NCI-H524 treated with DMSO at 0.1 percent for 48 hours (cell line): ENCODE results near the gene RUNDC3A.
A peak's percentile ranks its signal among the peaks of the same experiment; 100 is the strongest.
"Not testable (repeated sequence)": the region's sequence is repeated elsewhere in the genome, so short reads cannot be mapped to it uniquely, and the experiment has no call there.

Experiments
- DNase-seq: peaks from one replicate; lab custom pipeline; 2025; lab: John Stamatoyannopoulos, UW

The RUNDC3A gene

GRCh38 chr17:44318077-44318892 lies 9.9 kb downstream of the RUNDC3A start:
- no peak for DNase-seq

- no peak for DNase-seq
These were observed 11.7 kb downstream of the RUNDC3A start for GRCh38 chr17:44320066-44320465.

- DNase-seq = no peak
These were observed 13.1 kb downstream of the RUNDC3A start for GRCh38 chr17:44321246-44322120.

GRCh38 chr17:44322236-44322895 lies 14.0 kb downstream of the RUNDC3A start:
- no peak for DNase-seq

GRCh38 chr17:44323359-44324091 lies 15.1 kb downstream of the RUNDC3A start:
- DNase-seq = no peak

GRCh38 chr17:44324092-44324570 lies 15.7 kb downstream of the RUNDC3A start:
- no peak for DNase-seq

- peak; percentile 26 for DNase-seq
These were observed 16.3 kb downstream of the RUNDC3A start, which contains the start of gene SLC25A39 for GRCh38 chr17:44324571-44325275. Gene SLC25A39 (minus strand): TSS chr17:44324823. CDS start chr17:44323562, 1,261 bp downstream.

GRCh38 chr17:44326861-44327444 lies 18.6 kb downstream of the RUNDC3A start:
- DNase-seq = peak; percentile 85

GRCh38 chr17:44327715-44328449 lies 19.5 kb downstream of the RUNDC3A start:
- DNase-seq = no peak

- DNase-seq = not testable (repeated sequence)
These were observed 21.1 kb downstream of the RUNDC3A start for GRCh38 chr17:44329516-44329915.

- not testable (repeated sequence) for DNase-seq
These were observed 21.9 kb downstream of the RUNDC3A start for GRCh38 chr17:44330263-44330662.

GRCh38 chr17:44331249-44331760 lies 22.9 kb downstream of the RUNDC3A start:
- DNase-seq = peak; percentile 67

GRCh38 chr17:44333371-44333770 lies 25.0 kb downstream of the RUNDC3A start:
- DNase-seq = no peak

GRCh38 chr17:44334315-44334714 lies 25.9 kb downstream of the RUNDC3A start:
- DNase-seq = no peak

- DNase-seq = no peak
These were observed 26.3 kb downstream of the RUNDC3A start for GRCh38 chr17:44334727-44335126.

GRCh38 chr17:44335564-44335963 lies 27.2 kb downstream of the RUNDC3A start:
- DNase-seq = no peak

GRCh38 chr17:44335968-44336367 lies 27.6 kb downstream of the RUNDC3A start:
- no peak for DNase-seq

GRCh38 chr17:44338702-44339101 lies 30.3 kb downstream of the RUNDC3A start:
- no peak for DNase-seq

GRCh38 chr17:44340553-44340952 lies 32.2 kb downstream of the RUNDC3A start:
- not testable (repeated sequence) for DNase-seq
